Endothelial cell of umbilical vein (primary cell): ENCODE data around the gene FBXO21.

Source experiments
- CTCF ChIP-seq, 2 donors: IDR thresholded peaks; 1 replicate in 1 of 2; 2 replicates in 1 of 2; pipeline ENCODE4 v1.5.1; 2011; ENCODE audit warnings: low read length in 2 of 2, mild to moderate bottlenecking in 2 of 2, moderate library complexity in 2 of 2, control low read depth in 1 of 2, inconsistent platforms in 1 of 2, low read depth in 1 of 2; ENCODE audit not compliant: insufficient read depth in 1 of 2; ENCODE audit errors: extremely low read depth in 1 of 2
- FOS ChIP-seq: IDR thresholded peaks from 2 replicates; pipeline ENCODE4 v1.6.1; 2011; ENCODE audit warnings: mild to moderate bottlenecking, low read length, moderate library complexity, borderline replicate concordance; ENCODE audit not compliant: insufficient read depth
- MAX ChIP-seq: IDR thresholded peaks from 2 replicates; pipeline ENCODE4 v1.6.1; 2011; ENCODE audit not compliant: insufficient read depth, insufficient read length
- POLR2A ChIP-seq: IDR thresholded peaks from 2 replicates; pipeline ENCODE4 v1.6.1; 2012; ENCODE audit warnings: low read depth, mild to moderate bottlenecking, control low read depth, low read length
- POLR2AphosphoS5 ChIP-seq: IDR thresholded peaks from 2 replicates; pipeline ENCODE4 v1.6.1; 2012; ENCODE audit warnings: low read depth, mild to moderate bottlenecking, control low read depth, low read length, moderate library complexity; ENCODE audit not compliant: insufficient read depth

GRCh38 chr12:117151403-117152031, 38.8 kb downstream of the FBXO21 start:
- TF ChIP-seq CTCF (IDR thresholded peaks at IDR 0.05; ENCODE audit: extremely low read depth in 1 of 2, insufficient read depth in 1 of 2, low read depth in 1 of 2, low read length in 2 of 2) = no peak
- TF ChIP-seq POLR2A = no peak
- TF ChIP-seq FOS = no peak
- TF ChIP-seq POLR2AphosphoS5 = no peak
- no peak for TF ChIP-seq MAX
